K562 (cell line): ENCODE data around the gene HSPB1. TPM values are rescaled to one million over a fixed set of nuclear protein-coding genes. Genes with fewer than 3 reads are reported as not detected.
A peak's percentile ranks its signal among the peaks of the same experiment; 100 is the strongest.

Experiments
- ADNP ChIP-seq: fragments of 200-800 bp; sonication (Bioruptor generic); IDR thresholded peaks from 2 replicates; pipeline ENCODE4 v1.6.1; 2016; ENCODE audit warnings: missing genetic modification characterization, missing compliant biosample characterization
- ATF6 ChIP-seq: sonication (generic); formaldehyde crosslinking; IDR thresholded peaks from 2 replicates; pipeline ENCODE4 v1.4.0; 2020; ENCODE audit warnings: mild to moderate bottlenecking, missing genetic modification reagents
- BRD9 ChIP-seq: fragments of 450-650 bp; IDR thresholded peaks from 2 replicates; pipeline ENCODE4 v1.6.1; 2018; ENCODE audit warnings: low read depth; ENCODE audit not compliant: partially characterized antibody
- CGGBP1 ChIP-seq: fragments of 250-450 bp; sonication (Bioruptor Pico); IDR thresholded peaks from 2 replicates; pipeline ENCODE4 v1.9.0; 2021; ENCODE audit warnings: mild to moderate bottlenecking
- FOS ChIP-seq: IDR thresholded peaks from 3 replicates; pipeline ENCODE4 v1.6.1; 2011; ENCODE audit not compliant: insufficient read length; ENCODE audit errors: extremely low read depth
- KHSRP ChIP-seq: fragments of 450-650 bp; IDR thresholded peaks from 2 replicates; pipeline ENCODE4 v1.6.1; 2017
- NR0B1 ChIP-seq: fragments of 450-650 bp; IDR thresholded peaks from one replicate; pipeline ENCODE4 v1.6.1; 2018; ENCODE audit warnings: mild to moderate bottlenecking, moderate library complexity; ENCODE audit not compliant: partially characterized antibody
- RAD21 ChIP-seq, 2 experiments: fragments of 250-450 bp in 1 of 2; fragments of 450-650 bp in 1 of 2; sonication (Bioruptor Pico) in 1 of 2; formaldehyde crosslinking in 1 of 2; IDR thresholded peaks in 1 of 2; conservative IDR thresholded peaks in 1 of 2; 2 replicates each; pipeline versions ENCODE4 v1.4.0 to v1.8.0; 2020 to 2022; ENCODE audit warnings: mild to moderate bottlenecking in 2 of 2, moderate library complexity in 1 of 2
- REST ChIP-seq, 2 experiments: fragments of 450-650 bp; formaldehyde crosslinking in 1 of 2; IDR thresholded peaks; 2 replicates each; pipeline versions ENCODE4 v1.4.0 to v1.6.1; 2014 to 2020; ENCODE audit warnings: mild to moderate bottlenecking in 2 of 2, borderline replicate concordance in 1 of 2, low read depth in 1 of 2
- SOX6 ChIP-seq: fragments of 450-650 bp; IDR thresholded peaks from 2 replicates; pipeline ENCODE4 v1.6.1; 2014; ENCODE audit warnings: mild to moderate bottlenecking
- TFE3 ChIP-seq: fragments of 450-650 bp; formaldehyde crosslinking; IDR thresholded peaks from 2 replicates; pipeline ENCODE4 v1.4.0; 2020; ENCODE audit warnings: mild to moderate bottlenecking, mixed read lengths
- WHSC1 ChIP-seq: IDR thresholded peaks from one replicate; pipeline ENCODE4 v1.6.1; 2012; ENCODE audit warnings: low read length, control low read depth, inconsistent platforms
- ZNF436 ChIP-seq: fragments of 250-450, 450-650 bp; sonication (Bioruptor Pico); formaldehyde crosslinking; IDR thresholded peaks from 2 replicates; pipeline ENCODE4 v1.7.0; 2020; ENCODE audit warnings: mild to moderate bottlenecking
- polyA plus RNA-seq, 8 experiments: library from polyadenylated mRNA; depleted of rRNA in 4 of 8; stranded (reverse) in 5 of 8; unstranded in 3 of 8; fragments of >200 nt; fragmentation: Nextera tagmentation in 2 of 8; fragmentation: Illumina TruSeq in 1 of 8; extraction: Ambion mirVana in 2 of 8; extraction: Trizol in 1 of 8; gene quantifications; 2 replicates each; pipeline versions ENCODE4 v1.2.1 to v1.2.3, GENCODE V29; 2011 to 2014; ENCODE audit warnings: inconsistent platforms in 1 of 8, missing spikeins in 1 of 8
- total RNA-seq, 7 experiments: library from RNA; depleted of rRNA in 6 of 7; stranded (reverse); fragments of >200 nt in 6 of 7; fragmentation: Illumina TruSeq in 2 of 7; extraction: Trizol in 2 of 7; gene quantifications; 2 replicates each; pipeline versions ENCODE4 v1.2.1 to v1.2.3, GENCODE V29; 2011 to 2021; ENCODE audit warnings: low replicate concordance in 1 of 7

HSPB1 gene
- total and polyA plus RNA-seq, 9 of the 15 experiments (the other 6 are each of a cell fraction or from before 2014, with no cell fraction given), result 27.1 to 522 (median 138) TPM

- TF ChIP-seq FOS, result peak; percentile 83
- no peak for TF ChIP-seq BRD9
- no peak for TF ChIP-seq KHSRP
- TF ChIP-seq NR0B1, result no peak
- TF ChIP-seq ADNP (tag), result no peak
- TF ChIP-seq ATF6 (CRISPR knock-in tag), result no peak; the same call in 1 of the 2 replicates
- no peak for TF ChIP-seq WHSC1
- peak; percentile 96 for TF ChIP-seq REST (IDR thresholded peaks at IDR 0.05; ENCODE audit: borderline replicate concordance)
- no peak for TF ChIP-seq REST (CRISPR knock-in tag; IDR thresholded peaks at IDR 0.05; ENCODE audit: low read depth)
- TF ChIP-seq TFE3, result no peak
- peak; percentile 91 for TF ChIP-seq ZNF436 (CRISPR knock-in tag)
- TF ChIP-seq SOX6, result peak; percentile 72; the same call in 1 of the 2 replicates
- no peak for TF ChIP-seq CGGBP1 (CRISPR knock-in tag)
- peak; percentile 97 for TF ChIP-seq RAD21 (CRISPR knock-in tag; conservative IDR thresholded peaks at IDR 0.05 in 1 of 2, IDR thresholded peaks at IDR 0.05 in 1 of 2)
These were observed 10.9 kb upstream of the HSPB1 start (continued) for GRCh38 chr7:76291351-76292212.
